ENCODE results near the gene RPS21. TPM values are rescaled to one million over a fixed set of nuclear protein-coding genes. Genes with fewer than 3 reads are reported as not detected.

Gene RPS21
- total and polyA plus RNA-seq, 2 of the 13 experiments (the other 11 are each of a cell fraction or from before 2014, with no cell fraction given), result 2,647 to 11,063 TPM

- TF ChIP-seq MTA1 (CRISPR knock-in tag; IDR thresholded peaks at IDR 0.05; ENCODE audit: borderline replicate concordance) (no peak; the same call in none of the 2 replicates), ZNF790 (CRISPR knock-in tag; IDR thresholded peaks at IDR 0.05; ENCODE audit: borderline replicate concordance) (no peak), ZBTB20 (CRISPR knock-in tag; IDR thresholded peaks at IDR 0.05; ENCODE audit: borderline replicate concordance, low read depth) (no peak), ZNF772 (CRISPR knock-in tag; IDR thresholded peaks at IDR 0.05) (peak; percentile 57; the same call in 1 of the 2 replicates), HNF1B (CRISPR knock-in tag; IDR thresholded peaks at IDR 0.05) (0 out of 2 replicates have a peak, but pooled peaks have one; percentile 48), REL (CRISPR knock-in tag; conservative IDR thresholded peaks at IDR 0.05) (0 out of 2 replicates have a peak, but pooled peaks have one; percentile 23), ZBTB1 (CRISPR knock-in tag; IDR thresholded peaks at IDR 0.05; ENCODE audit: borderline replicate concordance) (no peak), ZFP36L1 (CRISPR knock-in tag; IDR thresholded peaks at IDR 0.05) (no peak), ZNF549 (CRISPR knock-in tag; IDR thresholded peaks at IDR 0.05) (no peak), ZNF607 (CRISPR knock-in tag; IDR thresholded peaks at IDR 0.05; ENCODE audit: borderline replicate concordance) (no peak), CHD2 (IDR thresholded peaks at IDR 0.05; ENCODE audit: low read depth, low read length) (no peak), HOXA5 (CRISPR knock-in tag; IDR thresholded peaks at IDR 0.05) (0 out of 2 replicates have a peak, but pooled peaks have one; percentile 70), TGIF2 (CRISPR knock-in tag; IDR thresholded peaks at IDR 0.05) (no peak; the same call in 1 of the 2 replicates), KDM2A (CRISPR knock-in tag; IDR thresholded peaks at IDR 0.05; ENCODE audit: borderline replicate concordance, low read depth) (peak; percentile 43), ZNF841 (CRISPR knock-in tag; IDR thresholded peaks at IDR 0.05; ENCODE audit: borderline replicate concordance) (no peak), ERF (CRISPR knock-in tag; IDR thresholded peaks at IDR 0.05) (no peak), ZNF354B (CRISPR knock-in tag; IDR thresholded peaks at IDR 0.05) (no peak), MAFK (conservative IDR thresholded peaks at IDR 0.05 in 1 of 2, IDR thresholded peaks at IDR 0.05 in 1 of 2; ENCODE audit: low read length in 2 of 2) (peak; percentile 52 to 57), TEAD2 (CRISPR knock-in tag; IDR thresholded peaks at IDR 0.05) (no peak), NCOA1 (CRISPR knock-in tag; IDR thresholded peaks at IDR 0.05) (no peak), ARNTL (CRISPR knock-in tag; IDR thresholded peaks at IDR 0.05) (peak; percentile 51; the same call in 1 of the 2 replicates), IRF1 (CRISPR knock-in tag; IDR thresholded peaks at IDR 0.05; ENCODE audit: low read depth) (no peak), MBNL3 (CRISPR knock-in tag; conservative IDR thresholded peaks at IDR 0.05) (no peak)
- TF ChIP-seq, protein P1, sequence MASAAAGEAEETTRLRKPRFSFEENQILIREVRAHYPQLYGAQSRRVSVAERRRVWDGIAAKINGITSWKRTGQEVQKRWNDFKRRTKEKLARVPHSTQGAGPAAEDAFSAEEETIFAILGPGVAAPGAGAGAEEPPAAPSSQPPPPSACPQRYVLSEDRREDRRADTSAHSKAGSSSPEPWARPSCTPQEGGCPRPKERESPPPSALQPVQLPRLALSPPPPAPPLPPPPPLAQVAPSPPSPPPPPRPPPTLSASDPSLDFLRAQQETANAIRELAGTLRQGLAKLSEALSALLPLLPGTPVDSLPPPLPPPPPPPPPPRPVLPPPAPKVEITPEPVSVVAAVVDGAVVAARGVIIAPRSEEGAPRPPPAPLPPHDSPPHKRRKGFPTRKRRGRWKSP (CRISPR knock-in tag; IDR thresholded peaks at IDR 0.05), result peak; percentile 45; the same call in 1 of the 2 replicates
- TF ChIP-seq, protein P2, sequence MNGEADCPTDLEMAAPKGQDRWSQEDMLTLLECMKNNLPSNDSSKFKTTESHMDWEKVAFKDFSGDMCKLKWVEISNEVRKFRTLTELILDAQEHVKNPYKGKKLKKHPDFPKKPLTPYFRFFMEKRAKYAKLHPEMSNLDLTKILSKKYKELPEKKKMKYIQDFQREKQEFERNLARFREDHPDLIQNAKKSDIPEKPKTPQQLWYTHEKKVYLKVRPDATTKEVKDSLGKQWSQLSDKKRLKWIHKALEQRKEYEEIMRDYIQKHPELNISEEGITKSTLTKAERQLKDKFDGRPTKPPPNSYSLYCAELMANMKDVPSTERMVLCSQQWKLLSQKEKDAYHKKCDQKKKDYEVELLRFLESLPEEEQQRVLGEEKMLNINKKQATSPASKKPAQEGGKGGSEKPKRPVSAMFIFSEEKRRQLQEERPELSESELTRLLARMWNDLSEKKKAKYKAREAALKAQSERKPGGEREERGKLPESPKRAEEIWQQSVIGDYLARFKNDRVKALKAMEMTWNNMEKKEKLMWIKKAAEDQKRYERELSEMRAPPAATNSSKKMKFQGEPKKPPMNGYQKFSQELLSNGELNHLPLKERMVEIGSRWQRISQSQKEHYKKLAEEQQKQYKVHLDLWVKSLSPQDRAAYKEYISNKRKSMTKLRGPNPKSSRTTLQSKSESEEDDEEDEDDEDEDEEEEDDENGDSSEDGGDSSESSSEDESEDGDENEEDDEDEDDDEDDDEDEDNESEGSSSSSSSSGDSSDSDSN (CRISPR knock-in tag; IDR thresholded peaks at IDR 0.05), result peak; percentile 71; the same call in 1 of the 2 replicates
Observed at GRCh38 chr20:62368976-62369814, 17.7 kb upstream of the RPS21 start (continued).

Data from HepG2 (cell line).